HG03175 (cell line): Measurements from ENCODE around the gene PKP2.

Source experiments
- ATAC-seq: cut with Tn5 transposase; IDR thresholded peaks from one replicate; pipeline ENCODE4 v1.9.1; 2021; ENCODE audit warnings: mild to moderate bottlenecking, moderate library complexity; ENCODE audit not compliant: unreplicated experiment

Gene PKP2

DNA sequence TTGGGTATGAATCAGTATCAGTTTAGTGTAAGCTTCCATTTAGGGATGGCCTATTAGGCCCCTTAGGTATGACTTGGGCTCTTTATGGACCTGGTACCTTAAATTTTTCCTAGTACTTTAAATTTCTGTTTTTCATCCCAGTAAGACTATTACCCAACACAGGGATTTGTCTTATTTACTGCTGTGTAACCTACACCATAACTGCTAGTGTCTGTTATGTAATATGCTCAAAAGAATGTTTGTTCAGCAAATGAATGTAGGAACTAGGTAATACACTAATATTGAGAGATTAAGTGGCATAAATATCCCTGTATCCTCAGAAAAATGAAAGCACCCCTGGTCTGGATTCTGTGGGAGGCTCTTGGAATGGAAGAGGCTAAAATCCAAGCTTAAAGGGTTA, 77.2 kb downstream of the PKP2 start:
- ATAC-seq = no peak

DNA sequence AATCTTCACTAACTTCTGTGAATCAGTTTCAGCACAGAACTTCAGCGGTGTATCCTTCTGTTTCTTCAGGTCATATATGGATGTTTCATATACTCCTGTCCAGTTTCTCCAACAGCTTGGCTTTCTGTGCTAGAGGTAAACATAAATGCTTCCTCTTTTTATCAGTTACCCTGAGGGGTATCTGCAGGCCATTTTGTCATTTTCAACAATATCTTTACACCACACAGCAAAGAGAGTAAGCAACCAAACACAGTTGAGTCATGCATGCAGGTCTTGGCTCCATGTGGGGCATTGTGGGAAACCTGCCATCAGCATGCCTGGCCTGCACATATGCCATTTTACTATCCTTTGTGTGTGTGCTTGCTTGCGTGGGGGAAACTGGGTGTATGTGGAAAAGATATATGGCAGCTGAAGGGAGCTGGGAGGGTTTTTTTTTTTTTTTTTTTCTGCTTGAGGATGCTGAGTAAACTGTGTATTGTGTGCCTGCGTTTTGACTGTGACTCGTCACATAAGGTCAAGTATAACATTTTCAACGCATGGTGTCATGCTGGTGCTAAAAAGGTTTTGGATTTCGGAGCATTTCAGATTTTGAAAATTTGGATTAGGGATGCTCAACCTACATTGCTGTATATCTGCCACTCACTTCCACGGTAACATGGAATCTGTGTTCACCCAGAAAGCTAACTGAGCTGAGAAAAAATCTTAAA, 84.7 kb downstream of the PKP2 start:
- no peak for ATAC-seq

DNA sequence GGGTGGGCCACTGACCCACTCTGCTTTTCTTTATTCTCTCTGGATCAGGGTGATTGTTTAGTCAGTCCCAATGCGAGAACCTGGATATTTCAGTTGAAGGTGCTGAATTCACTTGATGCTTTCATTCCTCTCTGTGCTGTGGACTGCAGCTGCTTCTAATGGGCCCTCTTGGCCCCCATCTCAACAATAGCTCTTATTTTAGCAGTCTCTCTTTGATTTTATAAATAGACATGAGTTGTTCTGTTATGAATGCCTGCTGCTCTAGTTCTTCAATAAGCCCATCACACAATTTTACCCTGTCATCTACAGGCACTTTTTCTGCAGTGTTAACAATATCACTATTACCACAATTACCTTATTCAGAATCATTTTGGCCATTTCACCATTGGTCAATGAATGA, 86.7 kb downstream of the PKP2 start:
- ATAC-seq = no peak

DNA sequence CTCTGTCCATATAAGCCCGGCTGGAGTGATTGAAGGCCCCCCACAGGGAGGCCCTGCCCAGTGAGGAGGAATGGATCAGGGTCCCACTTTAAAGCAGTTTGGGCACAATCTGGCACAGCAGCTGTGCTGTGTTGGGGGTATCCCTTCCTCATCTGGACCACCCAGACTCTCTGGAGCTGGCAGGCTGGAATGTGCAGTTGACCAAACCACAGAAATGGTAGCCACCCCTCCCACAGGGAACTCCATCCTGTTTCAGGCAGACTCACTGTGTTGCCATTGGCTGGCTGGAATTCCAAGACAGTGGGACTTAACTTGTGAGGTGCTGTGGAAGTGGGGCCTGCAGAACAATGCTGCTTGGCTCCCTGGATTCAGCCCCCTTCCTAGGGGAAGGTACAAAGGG, 87.4 kb downstream of the PKP2 start:
- no peak for ATAC-seq

DNA sequence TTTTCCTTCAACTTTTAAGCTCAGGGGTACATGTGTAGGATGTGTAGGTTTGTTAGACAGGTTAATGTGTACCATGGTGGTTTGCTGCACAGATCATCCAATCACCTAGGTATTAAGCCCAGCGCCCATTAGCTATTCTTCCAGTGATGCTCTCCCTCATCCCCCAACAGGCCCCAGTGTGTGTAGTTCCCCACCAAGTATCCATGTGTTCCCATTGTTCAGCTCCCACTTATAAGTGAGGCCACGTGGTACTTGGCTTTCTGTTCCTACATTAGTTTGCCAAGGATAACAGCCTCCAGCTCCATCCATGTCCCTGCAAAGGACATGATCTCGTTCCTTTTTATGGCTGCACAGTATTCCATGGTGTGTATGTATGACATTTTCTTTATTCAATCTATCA, 92.3 kb downstream of the PKP2 start:
- no peak for ATAC-seq

DNA sequence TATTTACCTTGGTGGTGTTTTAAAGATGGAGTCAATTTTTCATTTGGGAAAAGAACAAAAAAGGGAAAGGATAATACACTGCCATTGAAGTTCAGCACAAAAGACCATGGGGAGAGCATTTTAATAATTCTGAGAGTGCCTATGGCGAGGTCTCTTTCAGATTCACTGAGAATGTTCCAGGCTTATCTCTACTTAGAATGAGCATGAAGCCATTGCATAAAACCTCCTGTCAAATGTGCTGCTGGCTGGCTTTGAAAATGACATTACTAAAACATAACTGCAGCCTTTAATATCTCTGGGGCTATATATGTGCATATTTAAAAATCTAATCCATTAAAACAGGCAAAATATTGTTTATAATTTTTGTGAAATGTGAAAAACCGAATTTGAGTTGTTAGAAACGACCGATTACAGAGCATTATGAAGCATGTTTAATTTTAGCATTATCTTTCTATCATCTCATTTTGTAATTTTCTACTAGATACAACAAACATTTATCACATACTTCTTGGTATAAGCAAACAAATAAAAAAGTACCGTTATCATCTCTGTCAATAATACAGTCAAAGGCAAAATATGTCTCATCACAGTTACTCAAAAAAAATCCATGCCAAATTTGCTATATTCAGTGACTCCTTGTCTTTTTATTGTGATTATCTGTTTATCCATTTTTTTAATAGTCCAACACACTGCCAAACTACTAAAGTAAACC, 95.2 kb downstream of the PKP2 start:
- ATAC-seq = no peak

DNA sequence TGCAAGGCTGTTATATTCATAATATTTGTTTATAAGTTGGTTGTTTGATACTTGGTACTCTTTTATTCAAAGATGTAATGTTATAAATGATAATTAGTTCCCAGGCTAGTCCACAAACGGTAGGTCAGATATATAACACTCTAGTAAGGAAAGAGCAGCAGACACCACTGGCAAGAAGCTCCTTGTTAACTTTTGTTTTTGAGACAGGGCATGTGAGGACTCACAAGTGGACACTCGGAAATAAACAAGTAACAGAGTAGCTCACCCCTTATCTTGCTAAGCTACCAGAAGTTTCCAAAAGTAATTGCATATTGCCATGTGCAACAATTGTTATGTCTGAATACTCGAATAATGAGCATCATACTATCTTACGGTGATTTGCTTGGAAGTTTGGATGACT, 102.3 kb downstream of the PKP2 start:
- ATAC-seq = no peak

DNA sequence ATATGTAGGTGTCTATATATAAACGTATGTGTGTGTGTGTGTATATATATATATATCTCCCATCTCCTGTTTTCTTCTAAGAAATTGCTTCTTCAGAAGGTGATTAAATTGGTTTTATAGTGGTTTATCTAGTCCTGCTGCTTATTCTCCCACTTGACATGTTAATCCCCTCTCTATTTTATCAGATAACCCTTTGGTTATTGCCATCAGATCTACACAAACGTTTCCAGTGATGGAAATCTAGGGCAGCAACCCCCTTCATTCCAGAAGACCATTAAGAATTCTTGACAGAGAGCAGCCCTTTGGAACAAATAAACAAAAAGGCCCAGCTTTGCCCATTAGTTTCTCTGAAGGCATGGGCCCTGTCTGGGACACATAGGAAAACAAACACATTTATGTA, 106.7 kb downstream of the PKP2 start:
- no peak for ATAC-seq

DNA sequence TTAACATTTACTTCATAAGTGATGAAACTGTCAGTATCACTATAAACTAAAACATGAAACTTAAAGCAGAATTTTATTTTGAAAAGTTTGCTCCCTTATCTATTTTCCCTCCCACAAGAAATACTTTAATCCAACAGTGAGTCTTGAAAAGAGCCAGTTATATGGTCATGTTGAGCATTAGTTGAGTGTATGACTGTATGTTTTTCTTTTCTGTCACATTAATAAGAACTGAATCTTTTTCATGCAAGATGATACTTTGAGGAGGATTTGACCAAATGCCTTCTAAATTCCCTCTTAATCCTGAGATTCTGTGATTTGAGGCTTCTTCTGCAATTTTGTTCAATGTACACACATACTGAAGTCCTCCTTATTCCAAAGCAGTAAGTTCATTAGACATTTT, 107.1 kb downstream of the PKP2 start:
- ATAC-seq = no peak

DNA sequence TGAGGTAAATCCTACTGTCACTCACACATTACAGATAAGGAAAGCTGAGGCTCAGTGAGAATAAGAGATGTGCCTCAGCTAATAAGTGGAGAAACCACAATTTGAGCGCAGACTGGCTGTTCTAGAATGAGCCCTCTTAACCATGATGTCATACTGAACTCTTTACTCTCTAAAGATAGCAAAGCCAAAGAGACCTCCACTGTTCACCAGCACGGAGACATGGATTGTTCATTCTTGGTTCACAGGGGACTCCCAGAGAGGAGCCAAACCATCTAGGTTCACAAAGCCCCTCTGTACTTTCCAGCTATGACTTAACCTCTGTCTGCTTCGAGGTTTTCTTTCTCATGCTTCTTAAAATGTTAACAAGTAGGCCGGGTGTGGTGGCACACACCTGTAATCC, 108.2 kb downstream of the PKP2 start:
- no peak for ATAC-seq

DNA sequence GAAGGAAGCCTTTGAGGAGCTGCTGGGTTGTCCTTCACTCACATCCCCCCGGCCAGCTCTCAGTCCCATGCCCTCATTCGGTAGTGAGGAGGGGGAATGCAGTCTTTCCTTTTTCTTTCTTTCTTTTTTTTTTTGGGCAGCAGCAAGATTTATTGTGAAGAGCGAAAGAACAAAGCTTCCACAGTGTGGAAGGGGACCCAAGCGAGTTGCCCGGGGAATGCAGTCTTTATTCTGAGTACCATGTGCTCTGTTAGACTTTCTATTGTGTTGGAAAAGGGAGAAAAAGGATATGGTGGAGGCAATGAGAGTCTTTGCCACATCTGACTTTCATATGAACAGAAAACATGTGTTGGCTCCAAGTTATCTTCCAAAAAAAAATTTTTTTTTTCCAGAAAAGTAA, 111.0 kb downstream of the PKP2 start:
- no peak for ATAC-seq

DNA sequence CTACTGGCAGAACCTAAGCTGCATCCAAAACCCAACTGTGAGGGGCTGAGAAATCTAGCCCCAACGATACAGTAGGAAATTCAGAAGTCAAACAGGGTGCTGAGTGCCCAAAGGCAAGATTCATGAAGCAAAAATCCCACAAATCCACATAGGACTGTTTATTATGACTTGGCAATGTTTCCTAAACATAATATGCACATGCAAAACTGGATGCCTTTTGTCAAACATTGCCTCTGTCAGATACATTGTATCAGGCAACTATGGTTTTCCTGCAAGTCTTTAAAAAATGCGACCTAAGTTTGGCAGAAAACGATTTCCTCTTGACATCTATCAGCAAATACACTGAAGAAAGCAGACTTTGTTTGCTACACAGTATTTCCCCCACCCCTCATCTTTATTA, 113.5 kb downstream of the PKP2 start:
- ATAC-seq = no peak

DNA sequence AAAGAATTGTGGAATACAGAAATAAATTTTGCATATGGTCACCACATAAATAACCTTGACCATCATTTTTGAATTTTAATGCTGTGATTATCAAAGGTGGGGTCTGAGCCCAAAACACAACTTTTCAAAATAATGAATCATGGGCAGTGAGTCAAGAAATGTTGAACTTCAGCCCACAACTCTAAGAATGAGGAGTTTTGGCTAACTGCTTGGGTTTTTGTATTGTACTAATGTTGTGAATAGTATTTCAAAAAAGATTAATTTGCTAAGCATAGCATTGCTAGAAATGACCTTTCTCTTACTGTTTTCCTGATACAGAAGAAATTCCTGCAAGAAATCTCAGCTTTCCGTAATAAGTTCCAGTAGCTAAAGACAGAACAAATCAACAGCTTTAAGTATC, 116.5 kb downstream of the PKP2 start:
- ATAC-seq = no peak

DNA sequence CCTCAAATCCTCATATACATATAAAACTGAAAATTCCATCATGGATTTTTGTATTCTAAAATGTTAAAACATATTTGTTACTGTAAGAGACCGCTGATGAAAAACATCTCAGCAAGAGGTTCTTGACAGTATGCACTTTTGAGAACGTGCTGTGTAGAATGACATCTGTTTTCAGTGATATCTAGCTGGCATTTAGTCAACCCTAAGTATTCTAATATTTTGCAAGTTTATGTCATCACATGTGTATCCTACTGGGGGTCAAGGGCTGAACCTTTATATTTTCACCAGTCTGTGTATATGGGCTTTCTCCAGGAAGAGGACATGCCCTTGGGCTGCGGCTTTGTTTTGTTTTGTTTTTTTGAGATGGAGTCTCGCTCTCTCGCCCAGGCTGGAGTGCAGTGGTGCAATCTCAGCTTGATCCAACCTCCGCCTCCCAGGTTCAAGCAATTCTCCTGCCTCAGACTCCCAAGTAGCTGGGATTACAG, 118.8 kb downstream of the PKP2 start:
- no peak for ATAC-seq

DNA sequence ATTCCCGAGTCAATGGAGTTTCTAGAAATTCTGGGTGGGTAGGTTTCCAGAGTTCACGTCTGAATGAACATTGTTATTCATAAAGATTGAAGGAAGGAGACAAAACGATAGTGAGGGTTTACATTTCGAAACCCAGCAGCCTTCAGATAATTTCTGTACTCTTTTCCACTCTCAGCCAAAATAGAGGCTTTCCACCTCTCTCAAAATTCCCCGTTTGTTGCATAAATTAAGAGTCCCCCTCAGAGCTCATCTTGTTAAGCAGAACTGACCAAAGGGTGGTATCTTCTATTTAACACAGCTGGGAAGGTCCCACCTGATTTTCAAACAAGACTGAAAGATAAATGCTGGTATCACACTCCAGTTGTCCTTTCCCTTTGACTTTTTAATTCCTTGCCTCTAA, 119.4 kb downstream of the PKP2 start:
- ATAC-seq = no peak

DNA sequence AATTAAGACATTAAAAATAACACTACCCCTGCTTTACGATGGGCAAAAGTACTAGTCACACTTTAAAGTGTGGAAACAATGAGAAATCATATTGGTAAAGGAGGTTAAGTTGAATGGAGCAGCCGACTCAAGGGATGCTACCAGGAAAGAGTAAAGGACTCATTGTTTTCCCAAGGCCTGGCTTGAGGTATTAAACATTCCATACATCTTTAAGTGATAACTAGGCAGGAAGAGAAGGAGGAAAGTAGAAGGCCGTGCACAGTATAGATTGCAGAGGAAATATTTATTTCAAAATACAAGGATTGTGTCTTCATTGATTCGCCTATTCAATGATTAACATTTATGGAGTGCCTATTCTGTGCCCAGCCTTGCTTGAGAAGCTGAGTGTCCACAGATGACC, 120.3 kb downstream of the PKP2 start:
- no peak for ATAC-seq

DNA sequence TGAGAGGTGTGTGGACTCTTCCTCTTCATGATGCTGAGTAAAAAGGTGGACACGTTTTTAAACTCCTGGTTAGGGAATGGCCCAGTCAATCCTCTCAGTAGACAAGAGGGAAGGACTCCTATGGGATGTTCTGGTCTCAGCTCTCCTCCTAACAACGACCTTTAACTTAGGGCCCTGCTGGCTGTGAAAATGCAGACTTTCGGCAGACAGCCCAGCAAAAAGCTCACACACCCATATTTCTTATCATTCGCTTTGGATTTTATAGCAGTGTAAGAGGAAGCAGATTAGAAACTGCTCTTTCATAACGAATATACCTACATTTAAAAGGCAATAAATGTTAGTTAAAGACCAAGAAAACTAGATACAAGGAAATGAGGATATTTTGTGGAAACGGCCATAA, 122.9 kb downstream of the PKP2 start:
- ATAC-seq = no peak

DNA sequence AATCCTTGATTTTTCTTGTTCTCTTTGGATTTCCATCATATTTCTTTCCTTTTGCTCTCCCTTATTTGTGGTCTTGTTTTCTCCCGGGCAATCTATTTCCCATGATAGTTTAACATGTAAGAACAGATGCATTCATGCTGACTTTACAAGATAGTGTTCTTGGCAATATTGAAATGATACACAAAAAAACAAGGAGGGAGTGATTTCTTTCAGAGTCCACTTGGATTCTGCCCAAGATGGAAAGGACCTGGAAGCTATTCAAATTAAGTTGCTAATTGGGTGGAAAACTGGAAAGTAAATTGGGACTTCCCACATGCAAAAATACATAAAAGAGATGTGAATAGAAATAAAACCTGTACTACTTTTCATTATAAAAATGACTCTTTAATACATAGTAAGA, 126.4 kb downstream of the PKP2 start:
- ATAC-seq = no peak

DNA sequence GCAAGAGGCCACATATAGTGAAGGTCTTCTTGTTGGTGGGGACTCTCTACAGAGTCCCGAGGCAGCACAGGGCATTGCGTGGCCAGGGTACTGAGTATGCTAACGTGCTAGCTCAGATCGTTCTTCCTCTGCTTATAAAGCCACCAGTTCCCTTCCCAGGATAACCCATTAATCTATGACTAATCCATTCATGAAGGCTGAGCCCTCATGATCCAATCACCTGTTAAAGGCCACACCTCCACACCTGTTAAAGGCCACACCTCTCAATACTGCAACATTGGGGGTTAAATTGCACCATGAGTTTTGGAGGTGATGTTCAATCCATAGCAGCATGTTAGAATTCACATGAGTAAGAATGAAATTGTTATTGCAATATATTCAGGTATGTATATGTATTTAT, 128.1 kb downstream of the PKP2 start:
- ATAC-seq = no peak

DNA sequence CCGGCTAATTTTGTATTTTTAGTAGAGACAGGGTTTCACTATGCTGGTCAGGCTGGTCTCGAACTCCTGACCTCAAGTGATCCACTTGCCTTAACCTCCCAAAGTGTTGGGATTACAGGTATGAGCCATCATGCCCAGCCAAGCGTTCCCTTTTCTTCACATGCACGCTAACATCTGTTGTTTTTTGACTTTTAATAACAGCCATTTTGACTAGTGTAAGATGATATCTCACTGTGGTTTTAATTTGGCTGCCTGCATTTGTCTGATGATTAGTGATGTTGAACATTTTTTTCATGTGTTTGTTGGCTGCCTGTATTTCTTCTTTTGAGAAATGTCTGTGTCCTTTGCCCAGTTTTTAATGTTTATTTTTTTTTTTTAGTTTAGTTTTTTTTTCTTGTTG, 130.7 kb downstream of the PKP2 start:
- ATAC-seq = no peak

DNA sequence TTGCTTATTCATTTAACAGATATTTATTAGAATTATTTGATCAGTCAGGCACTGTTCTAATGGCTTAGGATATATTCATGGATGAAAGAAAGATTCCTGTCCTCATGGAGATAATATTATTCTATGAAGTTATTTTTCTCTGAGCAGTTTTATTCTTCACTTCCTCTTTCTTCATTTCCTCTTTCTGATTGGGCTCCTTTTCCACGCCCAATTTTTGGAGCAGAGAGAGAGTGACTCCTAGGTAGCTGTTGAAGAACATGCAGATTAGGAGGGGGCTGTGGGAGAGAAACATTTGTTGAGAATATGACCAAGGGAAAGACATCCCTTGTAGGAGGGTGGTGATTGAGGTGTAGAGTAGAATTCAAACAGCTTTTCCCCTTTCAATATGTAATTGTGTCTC, 134.9 kb downstream of the PKP2 start:
- ATAC-seq = peak; percentile 66

DNA sequence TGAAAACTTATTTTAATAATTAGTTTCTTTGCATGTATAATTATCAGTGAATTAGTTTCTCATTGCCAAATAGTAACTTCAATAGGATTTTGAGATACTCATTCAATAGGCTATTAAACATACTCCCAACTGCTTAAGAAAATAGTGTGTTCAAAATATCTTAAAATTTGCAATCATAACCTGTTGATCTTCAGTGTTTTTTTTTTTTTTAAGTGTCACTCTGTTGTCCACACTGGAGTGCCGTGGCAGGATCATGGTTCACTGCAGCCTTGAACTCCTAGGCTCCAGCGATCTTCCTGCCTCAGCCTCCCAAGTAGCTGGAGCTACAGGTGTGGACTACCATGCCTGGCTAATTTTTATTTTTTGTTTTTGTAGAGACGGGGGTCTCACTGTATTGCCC, 139.4 kb downstream of the PKP2 start:
- no peak for ATAC-seq
